Measurements from ENCODE around the gene TGM2.

TGM2 gene

DNA sequence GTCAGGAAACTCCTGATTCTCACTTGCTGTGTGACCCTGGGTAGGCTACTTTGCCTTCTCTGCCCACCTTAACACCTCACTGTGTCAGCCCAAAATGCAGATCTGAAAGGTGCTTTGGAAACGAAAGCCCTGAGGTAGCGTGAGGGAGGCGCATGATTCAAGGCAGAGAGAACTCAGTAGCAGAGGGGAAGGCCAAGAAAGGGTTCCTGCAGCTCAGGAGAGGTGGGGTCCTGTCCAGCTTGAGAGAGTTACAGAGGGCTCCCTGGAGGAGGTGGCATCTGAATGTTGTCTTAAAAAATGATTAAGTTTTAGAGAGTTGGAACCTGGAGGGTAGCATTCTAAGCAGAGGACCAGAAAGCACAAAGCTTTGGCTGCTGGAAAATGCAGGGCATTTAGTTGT is 13.6 kb downstream of the TGM2 start:
- TF ChIP-seq GFI1B (tag by site-specific recombination; IDR thresholded peaks at IDR 0.05): no peak
- TF ChIP-seq ZNF843 (tag by site-specific recombination; IDR thresholded peaks at IDR 0.05): no peak
- TF ChIP-seq ZNF138 (tag by site-specific recombination; IDR thresholded peaks at IDR 0.05; ENCODE audit: borderline replicate concordance): no peak
- TF ChIP-seq ZBTB20 (tag by site-specific recombination; IDR thresholded peaks at IDR 0.05): no peak
- no peak for TF ChIP-seq ZNF169 (tag by site-specific recombination; IDR thresholded peaks at IDR 0.05)
- no peak for TF ChIP-seq ZFP69B (tag by site-specific recombination; IDR thresholded peaks at IDR 0.05)
- TF ChIP-seq ZNF626 (tag by site-specific recombination; IDR thresholded peaks at IDR 0.05): no peak
- no peak for TF ChIP-seq KLF16 (tag by site-specific recombination; IDR thresholded peaks at IDR 0.05)
- Histone ChIP-seq H3K9me3 (ENCODE audit: control insufficient read depth, insufficient read depth, low read depth, low read length) (no peaks in the 10 kb centered on the region), H3K27ac (ENCODE audit: extremely low read depth, low read depth, low read length) (no peak overlapping the region), H3K4me3 (ENCODE audit: low read depth, low read length) (no peak overlapping the region), H3K36me3 (ENCODE audit: control insufficient read depth in 2 of 2, insufficient read depth in 1 of 2, low read length in 2 of 2) (no peaks in the 10 kb centered on the region), H3K4me1 (ENCODE audit: control insufficient read depth, insufficient read depth, low read length) (no peaks in the 10 kb centered on the region)
- ChIA-PET CTCF (interaction anchor here (0.8 to 1.6 kb wide), 4 partner anchors 8 to 92 kb away, joined by 3 to 6 read pairs (median 4); no protein-coding TSS in a partner anchor), POLR2A (no interaction called here)

- ChIA-PET CTCF (interaction anchor here (0.8 to 1.6 kb wide), 3 partner anchors 11 to 92 kb away, joined by 3 to 6 read pairs (median 3); no protein-coding TSS in a partner anchor), POLR2A (no interaction called here)
- H3K9me3 ChIP-seq (ENCODE audit: control insufficient read depth, insufficient read depth, low read depth, low read length): no peaks in the 10 kb centered on the region
- H3K4me3 ChIP-seq (ENCODE audit: low read depth, low read length): no peak overlapping the region
- TF ChIP-seq ZXDB (tag by site-specific recombination; IDR thresholded peaks at IDR 0.05) (no peak), ZNF558 (tag by site-specific recombination; IDR thresholded peaks at IDR 0.05) (no peak), ZNF16 (tag by site-specific recombination; IDR thresholded peaks at IDR 0.05; ENCODE audit: low read depth) (no peak)
- H3K4me1 ChIP-seq (ENCODE audit: control insufficient read depth, insufficient read depth, low read length): no peaks in the 10 kb centered on the region
- no peaks in the 10 kb centered on the region for H3K36me3 ChIP-seq (ENCODE audit: control insufficient read depth in 2 of 2, insufficient read depth in 1 of 2, low read length in 2 of 2)
- H3K27ac ChIP-seq (ENCODE audit: extremely low read depth, low read depth, low read length): no peak overlapping the region
Observed at GRCh38 chr20:38150335-38151170, 14.5 kb downstream of the TGM2 start.

DNA sequence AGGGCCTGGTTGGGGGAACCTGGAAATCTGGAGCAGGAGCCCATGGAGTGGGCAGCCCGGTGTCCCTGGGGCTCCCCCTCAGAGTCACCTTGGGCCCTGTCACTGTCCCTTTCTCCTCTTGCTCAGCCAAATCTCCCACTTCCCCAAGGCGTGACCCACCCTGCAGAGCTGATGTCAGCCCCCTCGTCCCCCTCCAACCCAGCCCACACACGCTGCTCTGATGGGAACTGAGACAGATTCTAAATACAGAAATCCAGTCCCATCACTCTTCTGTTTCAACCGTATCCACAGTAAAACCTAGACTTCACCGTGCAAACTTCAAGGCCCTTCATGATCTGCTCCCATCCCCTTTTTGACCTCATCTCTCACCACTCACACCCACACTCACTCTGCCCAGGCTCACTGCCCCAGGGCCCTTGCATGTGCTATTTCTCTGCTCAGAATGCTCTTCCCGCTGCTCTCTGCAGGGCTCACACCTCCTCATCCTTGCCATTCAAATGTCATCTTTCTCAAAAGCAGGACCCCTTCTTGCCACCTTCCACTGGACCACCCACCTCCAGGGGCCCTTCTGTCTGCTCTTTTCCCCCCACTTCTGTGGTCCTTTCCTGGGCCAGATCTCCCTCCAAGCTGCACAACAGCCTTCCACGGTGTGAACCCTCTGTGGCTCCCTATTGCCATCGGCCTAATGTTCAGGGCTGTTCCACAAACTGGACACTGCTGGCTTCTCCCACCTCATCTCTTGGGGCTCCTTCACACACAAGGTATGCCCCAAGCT is 16.6 kb downstream of the TGM2 start:
- no peaks in the 10 kb centered on the region for H3K4me1 ChIP-seq (ENCODE audit: control insufficient read depth, insufficient read depth, low read length)
- H3K36me3 ChIP-seq (ENCODE audit: control insufficient read depth in 2 of 2, insufficient read depth in 1 of 2, low read length in 2 of 2): no peaks in the 10 kb centered on the region
- H3K9me3 ChIP-seq (ENCODE audit: control insufficient read depth, insufficient read depth, low read depth, low read length): no peaks in the 10 kb centered on the region
- POLR2A ChIA-PET: interaction anchor here (0.6 kb wide), 1 partner anchor 98 kb away, joined by 3 read pairs; no protein-coding TSS in a partner anchor
- H3K27ac ChIP-seq (ENCODE audit: extremely low read depth, low read depth, low read length): no peak overlapping the region
- no peak overlapping the region for H3K4me3 ChIP-seq (ENCODE audit: low read depth, low read length)
- CTCF ChIA-PET: interaction anchor here (0.5 to 0.7 kb wide), 2 partner anchors 18 to 238 kb away, joined by 3 read pairs; no protein-coding TSS in a partner anchor
- TF ChIP-seq ZNF660 (tag by site-specific recombination; IDR thresholded peaks at IDR 0.05) (no peak), ZNF624 (tag by site-specific recombination; IDR thresholded peaks at IDR 0.05) (no peak), ZNF16 (tag by site-specific recombination; IDR thresholded peaks at IDR 0.05; ENCODE audit: low read depth) (peak; percentile 55), ZNF362 (tag by site-specific recombination; IDR thresholded peaks at IDR 0.05) (no peak), ZNF341 (tag by site-specific recombination; IDR thresholded peaks at IDR 0.05; ENCODE audit: low read depth) (peak; percentile 40), ZNF354C (tag by site-specific recombination; IDR thresholded peaks at IDR 0.05; ENCODE audit: borderline replicate concordance, low read depth) (no peak), ZSCAN30 (tag by site-specific recombination; IDR thresholded peaks at IDR 0.05) (no peak), ZNF501 (tag by site-specific recombination; IDR thresholded peaks at IDR 0.05) (no peak), ZNF654 (tag by site-specific recombination; IDR thresholded peaks at IDR 0.05; ENCODE audit: low read depth) (no peak), ZNF133 (tag by site-specific recombination; IDR thresholded peaks at IDR 0.05) (no peak), ZNF391 (tag by site-specific recombination; IDR thresholded peaks at IDR 0.05; ENCODE audit: borderline replicate concordance, low read depth) (no peak), ZXDB (tag by site-specific recombination; IDR thresholded peaks at IDR 0.05) (no peak), ZNF146 (tag by site-specific recombination; IDR thresholded peaks at IDR 0.05) (no peak), EGR2 (tag by site-specific recombination; IDR thresholded peaks at IDR 0.05; ENCODE audit: low read depth) (peak; percentile 35), ZNF623 (tag by site-specific recombination; IDR thresholded peaks at IDR 0.05) (peak; percentile 93)
- TF ChIP-seq, protein P1, sequence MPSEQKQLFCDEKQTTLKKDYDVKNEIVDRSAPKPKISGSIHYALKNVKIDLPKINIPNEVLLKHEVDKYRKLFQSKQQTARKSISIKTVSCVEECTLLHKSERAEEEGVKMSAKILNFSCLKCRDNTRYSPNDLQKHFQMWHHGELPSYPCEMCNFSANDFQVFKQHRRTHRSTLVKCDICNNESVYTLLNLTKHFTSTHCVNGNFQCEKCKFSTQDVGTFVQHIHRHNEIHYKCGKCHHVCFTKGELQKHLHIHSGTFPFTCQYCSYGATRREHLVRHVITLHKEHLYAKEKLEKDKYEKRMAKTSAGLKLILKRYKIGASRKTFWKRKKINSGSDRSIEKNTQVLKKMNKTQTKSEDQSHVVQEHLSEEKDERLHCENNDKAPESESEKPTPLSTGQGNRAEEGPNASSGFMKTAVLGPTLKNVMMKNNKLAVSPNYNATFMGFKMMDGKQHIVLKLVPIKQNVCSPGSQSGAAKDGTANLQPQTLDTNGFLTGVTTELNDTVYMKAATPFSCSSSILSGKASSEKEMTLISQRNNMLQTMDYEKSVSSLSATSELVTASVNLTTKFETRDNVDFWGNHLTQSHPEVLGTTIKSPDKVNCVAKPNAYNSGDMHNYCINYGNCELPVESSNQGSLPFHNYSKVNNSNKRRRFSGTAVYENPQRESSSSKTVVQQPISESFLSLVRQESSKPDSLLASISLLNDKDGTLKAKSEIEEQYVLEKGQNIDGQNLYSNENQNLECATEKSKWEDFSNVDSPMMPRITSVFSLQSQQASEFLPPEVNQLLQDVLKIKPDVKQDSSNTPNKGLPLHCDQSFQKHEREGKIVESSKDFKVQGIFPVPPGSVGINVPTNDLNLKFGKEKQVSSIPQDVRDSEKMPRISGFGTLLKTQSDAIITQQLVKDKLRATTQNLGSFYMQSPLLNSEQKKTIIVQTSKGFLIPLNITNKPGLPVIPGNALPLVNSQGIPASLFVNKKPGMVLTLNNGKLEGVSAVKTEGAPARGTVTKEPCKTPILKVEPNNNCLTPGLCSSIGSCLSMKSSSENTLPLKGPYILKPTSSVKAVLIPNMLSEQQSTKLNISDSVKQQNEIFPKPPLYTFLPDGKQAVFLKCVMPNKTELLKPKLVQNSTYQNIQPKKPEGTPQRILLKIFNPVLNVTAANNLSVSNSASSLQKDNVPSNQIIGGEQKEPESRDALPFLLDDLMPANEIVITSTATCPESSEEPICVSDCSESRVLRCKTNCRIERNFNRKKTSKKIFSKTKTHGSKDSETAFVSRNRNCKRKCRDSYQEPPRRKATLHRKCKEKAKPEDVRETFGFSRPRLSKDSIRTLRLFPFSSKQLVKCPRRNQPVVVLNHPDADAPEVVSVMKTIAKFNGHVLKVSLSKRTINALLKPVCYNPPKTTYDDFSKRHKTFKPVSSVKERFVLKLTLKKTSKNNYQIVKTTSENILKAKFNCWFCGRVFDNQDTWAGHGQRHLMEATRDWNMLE (tag by site-specific recombination; conservative IDR thresholded peaks at IDR 0.05; ENCODE audit: low read depth): no peak
